Right ventricle myocardium inferior (tissue), 1 donor: ENCODE results near the gene VMP1. TPM values are rescaled to one million over a fixed set of nuclear protein-coding genes. Genes with fewer than 3 reads are reported as not detected.
A peak's percentile ranks its signal among the peaks of the same experiment; 100 is the strongest.
"Not testable (repeated sequence)": the region's sequence is repeated elsewhere in the genome, so short reads cannot be mapped to it uniquely, and the experiment has no call there.

ENCODE experiments used
- ATAC-seq: fragments of 200-7000 bp; cut with Tn5 transposase; one replicate; pipeline ENCODE4 v1.9.1; 2020; ENCODE audit warnings: mild to moderate bottlenecking, moderate library complexity
- DNase-seq: peaks from one replicate; pipeline ENCODE4 v3.0.0; 2021; ENCODE audit errors: missing footprints
- intact Hi-C: fragments of 100-400 bp; cut with DNase I; formaldehyde crosslinking; loops from one replicate; pipeline ENCODE4 v1.11.0; 2022
- total RNA-seq: library from RNA; stranded (reverse); fragmentation: NEBNext Ultra II Directional; extraction: Animal tissue kit (Norgen Biotek cat#: 25700); gene quantifications from one replicate; pipeline ENCODE4 v1.2.1, GENCODE V29; 2021
- donor health status: DM: no; HTN: yes; CAD: no; lungs with severe emphysema.

VMP1 gene
- total RNA-seq, 1 donor from 2014 or later: 50.6 TPM

- intact Hi-C loops: no loop called here
- ATAC-seq (no peak), DNase-seq (no peak)
These were observed 56.4 kb downstream of the VMP1 start for GRCh38 chr17:59763861-59764260.

- no peak for ATAC-seq
- intact Hi-C loops: no loop called here
- no peak for DNase-seq
These were observed 56.9 kb downstream of the VMP1 start for GRCh38 chr17:59764292-59764741.

GRCh38 chr17:59765038-59765437 lies 57.6 kb downstream of the VMP1 start:
- intact Hi-C loops: no loop called here
- no peak for DNase-seq
- ATAC-seq: no peak

GRCh38 chr17:59766491-59766890 lies 59.0 kb downstream of the VMP1 start:
- DNase-seq (no peak), ATAC-seq (no peak)
- intact Hi-C loops: no loop called here

GRCh38 chr17:59767176-59767575 lies 59.7 kb downstream of the VMP1 start:
- no peak for ATAC-seq
- intact Hi-C loops: no loop called here
- DNase-seq: no peak

GRCh38 chr17:59769887-59770286 lies 62.4 kb downstream of the VMP1 start:
- intact Hi-C loops: no loop called here
- ATAC-seq (no peak), DNase-seq (no peak)

GRCh38 chr17:59771093-59771492 lies 63.6 kb downstream of the VMP1 start:
- no peak for ATAC-seq
- intact Hi-C loops: no loop called here
- no peak for DNase-seq

GRCh38 chr17:59775786-59776350 lies 68.4 kb downstream of the VMP1 start:
- intact Hi-C loops: no loop called here
- no peak for ATAC-seq
- no peak for DNase-seq

GRCh38 chr17:59776577-59776976 lies 69.1 kb downstream of the VMP1 start:
- intact Hi-C loops: no loop called here
- ATAC-seq (no peak), DNase-seq (no peak)

- DNase-seq (no peak), ATAC-seq (no peak)
- intact Hi-C loops: no loop called here
These were observed 69.6 kb downstream of the VMP1 start for GRCh38 chr17:59777033-59777432.

- ATAC-seq (no peak), DNase-seq (no peak)
- intact Hi-C loops: no loop called here
These were observed 71.5 kb downstream of the VMP1 start for GRCh38 chr17:59778996-59779395.

- intact Hi-C loops: no loop called here
- no peak for DNase-seq
- no peak for ATAC-seq
These were observed 72.1 kb downstream of the VMP1 start for GRCh38 chr17:59779521-59779920.

- ATAC-seq, DNase-seq, intact Hi-C loops: not testable (repeated sequence)
These were observed 73.1 kb downstream of the VMP1 start for GRCh38 chr17:59780548-59780947.

- DNase-seq (no peak), ATAC-seq (no peak)
- intact Hi-C loops: no loop called here
These were observed 76.0 kb downstream of the VMP1 start for GRCh38 chr17:59783221-59784047.

GRCh38 chr17:59785091-59785799 lies 77.8 kb downstream of the VMP1 start:
- ATAC-seq (no peak), DNase-seq (no peak)
- intact Hi-C loops: no loop called here

- DNase-seq (no peak), ATAC-seq (no peak)
- intact Hi-C loops: no loop called here
These were observed 78.7 kb downstream of the VMP1 start for GRCh38 chr17:59786213-59786535.

GRCh38 chr17:59786536-59787319 lies 79.3 kb downstream of the VMP1 start:
- no peak for DNase-seq
- intact Hi-C loops: no loop called here
- ATAC-seq: peak; percentile 84

- intact Hi-C loops, DNase-seq, ATAC-seq: not testable (repeated sequence)
These were observed 82.4 kb downstream of the VMP1 start for GRCh38 chr17:59789849-59790248.

- ATAC-seq, intact Hi-C loops, DNase-seq: not testable (repeated sequence)
These were observed 83.0 kb downstream of the VMP1 start for GRCh38 chr17:59790418-59790817.
